IPS-15b (cell line): ENCODE measurements around the gene C3orf49.

Experiments
- H3K27me3 ChIP-seq: one replicate; pipeline ENCODE4 v1.6.1; 2013; ENCODE audit warnings: low read length; ENCODE audit not compliant: control insufficient read depth, insufficient read depth
- H3K36me3 ChIP-seq: one replicate; pipeline ENCODE4 v1.6.1; 2013; ENCODE audit warnings: low read length; ENCODE audit not compliant: control insufficient read depth, insufficient read depth
- H3K4me1 ChIP-seq: one replicate; pipeline ENCODE4 v1.6.1; 2013; ENCODE audit warnings: mild to moderate bottlenecking, low read length; ENCODE audit not compliant: control insufficient read depth, insufficient read depth
- H3K4me3 ChIP-seq: one replicate; pipeline ENCODE4 v1.5.1; 2013; ENCODE audit warnings: low read depth, low read length
- H3K9ac ChIP-seq: one replicate; pipeline ENCODE4 v1.6.1; 2013; ENCODE audit warnings: low read depth, mild to moderate bottlenecking, low read length
- H3K9me3 ChIP-seq: one replicate; pipeline ENCODE4 v1.6.1; 2013; ENCODE audit warnings: mild to moderate bottlenecking, low read length; ENCODE audit not compliant: control insufficient read depth, insufficient read depth

Gene C3orf49

GRCh38 chr3:63872135-63872924 is 53.2 kb downstream of the C3orf49 start:
- H3K36me3 ChIP-seq: no peaks in the 10 kb centered on the region
- H3K9me3 ChIP-seq: no peaks in the 10 kb centered on the region
- H3K9ac ChIP-seq: no peak overlapping the region
- peaks cover 3% of the 10 kb centered on the region for H3K4me1 ChIP-seq
- no peak overlapping the region for H3K4me3 ChIP-seq
- no peaks in the 10 kb centered on the region for H3K27me3 ChIP-seq

- Histone ChIP-seq H3K4me3 (no peak overlapping the region), H3K27me3 (no peaks in the 10 kb centered on the region), H3K9ac (no peak overlapping the region), H3K36me3 (no peaks in the 10 kb centered on the region), H3K4me1 (peaks cover 8% of the 10 kb centered on the region), H3K9me3 (no peaks in the 10 kb centered on the region)
These were observed 55.7 kb downstream of the C3orf49 start for GRCh38 chr3:63874769-63875168.

GRCh38 chr3:63875510-63875909 is 56.4 kb downstream of the C3orf49 start:
- Histone ChIP-seq H3K4me1 (peaks cover 8% of the 10 kb centered on the region), H3K9ac (peak overlapping the region; percentile 10), H3K27me3 (no peaks in the 10 kb centered on the region), H3K4me3 (no peak overlapping the region), H3K36me3 (no peaks in the 10 kb centered on the region), H3K9me3 (no peaks in the 10 kb centered on the region)

- Histone ChIP-seq H3K4me1 (peaks cover 4% of the 10 kb centered on the region), H3K4me3 (no peak overlapping the region), H3K36me3 (no peaks in the 10 kb centered on the region), H3K9ac (no peak overlapping the region), H3K27me3 (no peaks in the 10 kb centered on the region), H3K9me3 (no peaks in the 10 kb centered on the region)
These were observed 57.2 kb downstream of the C3orf49 start for GRCh38 chr3:63876260-63876659.

- Histone ChIP-seq H3K4me1 (peaks cover 4% of the 10 kb centered on the region), H3K9ac (peak overlapping the region; percentile 28), H3K27me3 (no peaks in the 10 kb centered on the region), H3K36me3 (no peaks in the 10 kb centered on the region), H3K4me3 (no peak overlapping the region), H3K9me3 (no peaks in the 10 kb centered on the region)
These were observed 58.8 kb downstream of the C3orf49 start for GRCh38 chr3:63877737-63878393.

GRCh38 chr3:63878394-63879060 is 59.4 kb downstream of the C3orf49 start:
- Histone ChIP-seq H3K27me3 (no peaks in the 10 kb centered on the region), H3K9me3 (no peaks in the 10 kb centered on the region), H3K36me3 (no peaks in the 10 kb centered on the region), H3K4me1 (peaks cover 4% of the 10 kb centered on the region), H3K9ac (no peak overlapping the region), H3K4me3 (no peak overlapping the region)

GRCh38 chr3:63880653-63881052 is 61.6 kb downstream of the C3orf49 start:
- Histone ChIP-seq H3K4me3 (no peak overlapping the region), H3K4me1 (peaks cover 4% of the 10 kb centered on the region), H3K27me3 (no peaks in the 10 kb centered on the region), H3K9me3 (no peaks in the 10 kb centered on the region), H3K36me3 (no peaks in the 10 kb centered on the region), H3K9ac (no peak overlapping the region)

GRCh38 chr3:63886858-63887257 is 67.8 kb downstream of the C3orf49 start:
- no peaks in the 10 kb centered on the region for H3K36me3 ChIP-seq
- H3K4me3 ChIP-seq: no peak overlapping the region
- H3K9ac ChIP-seq: no peak overlapping the region
- no peaks in the 10 kb centered on the region for H3K9me3 ChIP-seq
- H3K4me1 ChIP-seq: peaks cover 5% of the 10 kb centered on the region
- H3K27me3 ChIP-seq: no peaks in the 10 kb centered on the region

GRCh38 chr3:63891518-63891917 is 72.4 kb downstream of the C3orf49 start:
- H3K4me1 ChIP-seq: peaks cover 9% of the 10 kb centered on the region
- no peaks in the 10 kb centered on the region for H3K27me3 ChIP-seq
- no peaks in the 10 kb centered on the region for H3K36me3 ChIP-seq
- H3K9ac ChIP-seq: no peak overlapping the region
- H3K4me3 ChIP-seq: no peak overlapping the region
- H3K9me3 ChIP-seq: no peaks in the 10 kb centered on the region

GRCh38 chr3:63892773-63893352 is 73.8 kb downstream of the C3orf49 start:
- H3K27me3 ChIP-seq: no peaks in the 10 kb centered on the region
- H3K9ac ChIP-seq: no peak overlapping the region
- H3K4me3 ChIP-seq: no peak overlapping the region
- H3K9me3 ChIP-seq: no peaks in the 10 kb centered on the region
- H3K36me3 ChIP-seq: no peaks in the 10 kb centered on the region
- H3K4me1 ChIP-seq: peaks cover 4% of the 10 kb centered on the region

- Histone ChIP-seq H3K27me3 (no peaks in the 10 kb centered on the region), H3K9me3 (no peaks in the 10 kb centered on the region), H3K4me3 (no peak overlapping the region), H3K9ac (peak overlapping the region; percentile 27), H3K4me1 (peaks cover 4% of the 10 kb centered on the region), H3K36me3 (no peaks in the 10 kb centered on the region)
These were observed 76.5 kb downstream of the C3orf49 start for GRCh38 chr3:63895422-63896189.
